Stimulated activated CD4-positive, alpha-beta T cell treated with anti-CD3 and anti-CD28 coated beads, Interleukin-2, amount 100 ng/mL, for 24 hours (primary cell): ENCODE measurements around the gene GPX4.

Experiments
- DNase-seq, 2 donors: peaks; one replicate each; pipeline ENCODE4 v3.0.0-alpha.2; 2020

GPX4 gene

DNA sequence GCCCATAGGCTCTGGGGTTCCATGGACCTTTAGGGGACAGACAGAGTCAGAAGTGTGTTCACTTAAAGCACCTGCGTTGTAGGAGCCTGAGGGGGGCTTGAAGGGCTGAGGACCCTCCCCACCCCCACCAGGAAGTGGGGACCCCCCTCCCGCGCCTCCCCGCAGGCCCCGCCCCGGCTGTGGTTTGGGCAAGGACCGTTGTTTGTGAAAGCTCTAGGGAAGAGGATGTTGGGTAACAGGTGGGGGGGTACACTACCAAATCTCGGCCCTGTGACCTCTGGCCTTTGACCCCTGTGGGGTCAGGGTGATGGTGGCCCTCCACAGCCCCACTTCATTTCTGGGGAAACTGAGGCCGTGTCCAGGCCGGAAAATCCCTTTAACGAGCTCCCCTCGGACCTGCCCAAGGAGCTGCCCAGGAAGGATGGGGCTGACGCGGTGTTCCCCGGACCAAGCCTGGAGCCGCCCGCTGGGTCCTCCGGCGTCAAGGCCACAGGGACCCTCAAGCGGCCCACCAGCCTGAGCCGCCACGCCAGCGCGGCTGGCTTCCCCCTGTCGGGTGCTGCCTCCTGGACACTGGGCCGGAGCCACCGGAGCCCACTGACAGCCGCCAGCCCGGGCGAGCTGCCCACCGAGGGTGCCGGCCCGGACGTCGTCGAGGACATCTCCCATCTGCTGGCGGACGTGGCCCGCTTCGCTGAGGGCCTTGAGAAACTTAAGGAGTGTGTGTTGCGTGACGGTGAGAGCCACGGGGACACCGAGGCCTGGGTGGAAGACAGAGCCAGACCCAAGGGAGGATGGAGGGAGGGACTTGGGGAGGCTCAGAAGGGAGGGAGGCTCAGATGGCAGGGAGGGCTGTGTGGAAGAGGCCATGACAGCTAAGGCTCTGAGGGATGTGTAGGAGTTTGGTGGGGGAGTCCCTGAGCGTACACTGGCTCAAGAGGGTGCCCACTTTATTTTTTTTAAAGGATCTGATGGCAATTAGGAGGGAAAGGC lies 35.5 kb upstream of the GPX4 start:
- DNase-seq: peak in 1 of 2 donors; percentile 66

DNA sequence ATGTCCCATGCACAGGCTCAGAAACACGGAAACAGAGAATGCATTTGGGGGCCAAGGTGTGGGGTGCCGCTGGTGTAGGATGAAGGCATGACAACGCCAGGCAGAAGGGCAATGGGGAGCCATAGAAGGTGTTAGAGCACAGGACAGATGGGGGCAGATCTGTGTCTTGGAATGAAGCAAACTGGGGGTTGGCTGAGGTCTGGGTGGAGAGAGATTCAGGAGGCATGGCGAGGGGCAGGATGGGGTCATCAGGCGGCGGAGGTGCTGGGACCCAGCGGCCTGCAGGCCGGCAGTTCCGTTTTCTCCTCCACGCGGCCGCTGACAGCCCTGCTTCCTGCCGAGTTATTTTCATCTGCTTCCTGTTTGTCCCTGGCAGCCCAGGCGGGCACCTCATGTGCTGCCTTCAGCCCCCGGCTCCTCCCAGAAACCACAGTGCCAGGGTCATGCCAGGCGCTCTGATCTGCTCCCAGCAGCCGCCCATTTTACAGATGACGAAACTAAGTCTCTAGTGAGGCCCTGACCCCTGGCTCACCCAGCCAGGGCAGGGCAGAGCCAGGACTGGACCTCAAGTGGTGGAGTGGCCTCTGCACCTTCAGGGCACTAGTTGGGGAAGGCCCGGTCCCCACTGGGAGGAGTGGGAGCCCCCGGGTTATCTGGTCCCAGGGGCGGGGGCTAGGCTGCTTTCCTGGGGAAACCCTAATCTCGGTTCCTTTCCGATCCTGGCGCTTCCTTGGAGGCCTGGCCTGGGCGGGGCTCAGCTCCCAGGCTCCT lies 34.6 kb upstream of the GPX4 start:
- DNase-seq: peak in 1 of 2 donors; percentile 66

DNA sequence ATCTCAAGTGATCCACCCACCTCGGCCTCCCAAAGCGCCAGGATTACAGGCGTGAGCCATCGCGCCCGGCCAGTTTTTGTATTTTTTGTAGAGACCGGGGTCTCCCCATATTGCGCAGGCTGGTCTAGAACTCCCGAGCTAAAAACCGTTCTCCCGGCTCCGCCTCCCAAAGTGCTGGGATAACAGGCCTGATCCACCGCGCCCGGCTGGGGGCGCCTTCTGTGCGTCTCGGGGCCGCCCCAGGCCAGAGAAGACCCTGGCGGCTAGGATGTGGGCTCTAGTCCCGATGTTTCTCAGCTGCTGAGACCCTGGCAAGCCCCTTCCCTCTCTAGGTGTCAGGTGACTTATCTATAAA lies 33.2 kb upstream of the GPX4 start:
- no peak for DNase-seq

DNA sequence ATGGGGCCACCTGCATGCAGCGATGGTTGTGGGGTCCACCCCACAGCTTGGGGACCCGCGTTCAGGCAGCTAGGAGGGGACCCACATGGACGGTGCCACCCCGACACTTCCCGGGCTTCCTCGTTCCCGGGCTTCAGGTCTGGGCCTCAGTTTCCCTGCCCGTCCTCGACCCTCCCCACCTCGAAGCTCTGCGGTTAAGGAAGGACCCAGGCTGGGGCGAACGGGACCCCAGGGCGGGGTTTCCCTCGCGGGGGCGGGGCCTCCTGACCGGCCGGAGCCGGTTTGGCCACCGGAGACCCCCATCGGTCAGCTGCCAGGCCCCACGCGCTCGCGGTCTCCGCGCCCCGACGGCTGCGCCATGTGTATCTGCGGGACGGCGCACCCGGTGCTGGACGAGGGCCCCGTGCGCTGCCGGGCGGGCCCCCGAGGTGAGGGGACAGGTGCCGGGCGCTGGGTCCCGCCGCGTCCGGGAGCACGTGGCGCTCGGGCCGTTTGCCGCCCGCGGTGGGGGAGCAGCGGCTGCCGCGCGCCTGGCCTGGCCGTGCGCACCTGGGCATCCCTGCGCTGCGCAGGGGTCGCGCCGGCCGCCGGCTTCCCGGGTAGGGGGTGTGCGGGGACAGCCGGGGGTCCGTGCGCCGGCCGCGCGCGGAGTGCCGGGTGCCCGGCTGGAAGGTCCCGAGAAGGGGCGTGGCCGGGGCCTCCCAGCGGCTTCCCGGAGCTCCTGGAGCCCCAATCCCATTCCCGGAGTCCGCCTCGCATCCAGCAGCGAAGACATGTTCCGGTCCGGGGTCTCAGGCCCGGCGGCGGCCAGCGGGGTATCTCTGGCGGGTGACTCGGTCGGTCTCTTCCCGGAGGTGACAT lies 32.6 kb upstream of the GPX4 start:
- DNase-seq: no peak

GRCh38 chr19:1072371-1073015 lies 31.3 kb upstream of the GPX4 start:
- DNase-seq: no peak

DNA sequence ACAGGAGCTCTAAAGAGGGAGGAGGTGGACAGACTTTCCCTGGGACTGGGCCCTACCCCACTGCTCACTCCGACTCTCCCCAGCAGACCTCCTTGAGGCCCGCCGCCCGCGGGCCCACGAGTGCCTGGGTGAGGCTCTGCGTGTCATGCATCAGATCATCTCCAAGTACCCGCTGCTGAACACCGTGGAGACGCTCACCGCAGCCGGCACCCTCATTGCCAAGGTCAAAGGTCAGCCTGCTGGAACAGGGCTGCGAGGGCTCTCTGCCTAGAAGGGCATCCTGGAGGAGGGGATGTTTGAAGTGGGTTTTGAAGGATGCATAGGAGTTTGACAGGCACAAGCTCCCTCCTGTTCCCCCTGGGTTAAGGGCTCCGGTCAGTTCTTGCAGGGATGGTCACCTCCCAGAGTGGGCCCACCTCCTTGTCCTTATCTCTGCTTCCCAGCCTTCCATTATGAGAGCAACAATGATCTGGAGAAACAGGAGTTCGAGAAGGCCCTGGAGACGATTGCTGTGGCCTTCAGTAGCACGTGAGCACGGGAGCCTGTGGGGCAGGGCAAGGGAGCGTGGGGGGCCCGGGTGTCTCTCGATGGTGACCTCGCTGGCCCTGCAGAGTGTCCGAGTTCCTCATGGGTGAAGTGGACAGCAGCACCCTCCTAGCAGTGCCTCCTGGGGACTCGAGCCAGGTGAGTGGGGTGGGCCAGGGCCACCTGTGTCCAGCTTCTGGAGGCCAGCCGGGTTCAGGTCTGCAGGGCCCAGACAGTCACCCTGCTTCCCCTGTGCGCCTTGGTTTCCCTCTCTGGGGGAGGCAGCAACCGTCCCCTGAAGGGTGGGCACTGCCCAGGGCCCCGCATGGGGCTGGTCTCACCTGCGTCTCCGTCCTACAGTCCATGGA lies 30.5 kb upstream of the GPX4 start:
- no peak for DNase-seq

DNA sequence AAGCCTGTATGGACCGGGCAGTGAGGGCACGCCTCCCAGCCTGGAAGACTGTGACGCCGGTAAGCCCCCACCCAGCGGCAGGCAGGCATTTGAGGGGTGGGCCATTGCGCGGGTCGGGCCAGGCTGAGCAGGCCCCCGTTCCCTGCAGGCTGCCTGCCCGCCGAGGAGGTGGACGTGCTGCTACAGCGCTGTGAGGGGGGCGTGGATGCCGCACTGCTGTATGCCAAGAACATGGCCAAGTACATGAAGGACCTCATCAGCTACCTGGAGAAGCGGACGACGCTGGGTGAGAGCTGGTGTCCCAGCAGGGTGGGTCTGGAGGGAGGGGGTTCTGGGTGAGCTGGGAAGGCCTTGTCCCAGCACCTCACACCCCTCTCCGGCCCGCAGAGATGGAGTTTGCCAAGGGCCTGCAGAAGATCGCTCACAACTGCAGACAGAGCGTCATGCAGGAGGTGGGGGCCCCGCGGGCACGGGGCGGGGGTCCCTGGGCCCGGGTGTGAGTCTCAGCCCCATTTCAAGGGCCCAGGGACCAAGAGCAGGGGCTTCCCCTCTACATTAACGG lies 29.8 kb upstream of the GPX4 start:
- no peak for DNase-seq

DNA sequence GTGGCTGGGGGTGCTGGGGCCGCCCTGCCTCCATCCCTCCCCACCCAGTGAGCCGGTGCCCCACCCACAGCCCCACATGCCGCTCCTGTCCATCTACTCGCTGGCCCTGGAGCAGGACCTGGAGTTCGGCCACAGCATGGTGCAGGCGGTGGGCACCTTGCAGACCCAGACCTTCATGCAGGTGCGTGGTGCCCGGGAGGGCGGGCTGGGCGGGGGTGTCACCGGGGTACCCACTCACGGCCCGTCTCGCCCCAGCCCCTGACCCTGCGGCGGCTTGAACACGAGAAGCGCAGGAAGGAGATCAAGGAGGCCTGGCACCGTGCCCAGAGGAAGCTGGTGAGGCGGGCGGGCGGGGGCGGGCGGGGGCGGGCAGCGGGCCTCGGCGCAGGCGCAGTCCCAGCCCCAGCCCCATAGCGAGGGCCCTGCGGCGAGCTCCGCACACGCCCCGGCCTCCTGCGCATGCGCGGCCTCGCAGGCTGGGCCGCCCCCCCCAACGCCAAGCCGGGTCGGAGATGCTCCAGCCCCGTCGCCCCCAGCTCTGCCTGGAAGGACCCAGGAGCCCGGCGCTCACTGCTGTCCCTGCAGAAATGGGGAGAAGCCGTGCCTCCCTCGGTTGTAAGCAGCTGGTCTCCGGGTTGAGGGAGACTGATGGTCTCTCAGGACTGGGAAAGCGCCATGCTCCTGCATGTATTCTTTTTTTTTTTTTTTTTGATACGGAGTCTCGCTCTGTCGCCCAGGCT lies 29.1 kb upstream of the GPX4 start:
- DNase-seq: peak; percentile 82 to 90

DNA sequence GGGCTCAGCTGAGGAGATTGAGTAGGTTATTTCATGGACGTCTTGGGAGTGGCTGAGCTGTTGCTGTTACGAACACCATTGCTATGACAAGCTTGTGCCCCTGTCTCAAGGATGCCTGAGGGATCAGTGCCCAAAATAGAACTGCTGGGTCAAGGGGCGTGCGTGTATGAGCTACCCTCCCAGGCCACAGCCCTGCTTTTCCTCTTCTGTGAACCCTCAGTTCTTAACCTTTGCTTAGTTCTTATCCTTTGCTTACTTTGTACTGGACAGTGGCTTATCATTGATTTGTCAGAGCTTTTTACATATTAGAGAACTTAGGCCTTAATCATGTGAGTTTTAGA lies 27.8 kb upstream of the GPX4 start:
- DNase-seq: no peak

DNA sequence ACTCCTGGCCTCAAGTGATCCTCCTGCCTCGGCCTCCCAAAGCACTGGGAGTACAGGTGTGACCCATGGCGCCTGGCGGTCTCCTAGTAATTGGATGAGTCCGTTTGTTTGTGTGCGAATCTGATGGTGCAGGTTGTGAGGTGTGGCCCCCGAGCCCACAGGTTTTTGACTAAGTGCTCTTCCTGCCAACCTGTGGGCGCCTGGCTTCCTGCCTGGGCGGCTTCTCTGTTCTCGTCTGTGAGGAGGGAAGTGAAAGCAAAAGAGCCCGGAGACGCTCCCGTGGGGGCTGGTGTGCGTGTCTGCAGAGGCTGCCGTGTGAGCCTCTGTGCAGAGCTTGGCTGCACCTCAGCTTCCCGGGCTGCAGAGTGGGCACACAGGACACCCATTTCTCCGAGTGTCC lies 26.8 kb upstream of the GPX4 start:
- DNase-seq: peak; percentile 89 to 91

GRCh38 chr19:1079566-1080111 lies 24.2 kb upstream of the GPX4 start:
- DNase-seq: peak; percentile 78 to 86

DNA sequence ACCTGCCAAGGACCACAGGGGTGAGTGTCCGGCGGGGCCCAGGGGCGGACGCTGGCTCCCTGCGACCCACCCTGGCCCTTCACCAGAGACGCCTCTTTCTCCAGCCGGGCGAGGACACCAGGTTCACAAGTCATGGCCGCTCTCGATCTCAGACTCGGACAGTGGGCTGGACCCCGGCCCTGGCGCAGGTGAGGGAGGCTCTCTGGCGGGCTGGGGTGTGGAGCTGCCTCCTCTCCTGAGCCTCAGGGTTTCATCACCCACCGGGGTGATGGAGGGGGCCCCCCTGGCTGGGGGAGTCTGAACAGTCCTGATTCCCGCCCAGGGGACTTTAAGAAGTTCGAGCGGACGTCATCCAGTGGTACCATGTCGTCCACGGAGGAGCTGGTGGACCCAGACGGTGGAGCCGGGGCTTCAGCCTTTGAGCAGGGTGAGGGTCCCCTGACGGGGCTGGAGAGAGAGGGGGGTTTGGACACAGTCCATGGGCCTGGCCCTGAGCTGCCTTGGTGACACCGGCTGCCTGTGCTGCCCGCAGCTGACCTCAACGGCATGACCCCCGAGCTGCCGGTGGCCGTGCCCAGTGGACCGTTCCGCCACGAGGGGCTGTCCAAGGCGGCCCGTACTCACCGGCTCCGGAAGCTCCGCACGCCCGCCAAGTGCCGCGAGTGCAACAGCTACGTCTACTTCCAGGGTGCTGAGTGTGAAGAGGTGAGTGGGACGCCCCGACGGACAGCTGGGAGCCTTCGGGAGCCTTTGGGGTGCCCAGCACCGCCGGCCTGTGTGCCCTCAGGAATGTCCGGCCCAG lies 23.2 kb upstream of the GPX4 start:
- DNase-seq: no peak

DNA sequence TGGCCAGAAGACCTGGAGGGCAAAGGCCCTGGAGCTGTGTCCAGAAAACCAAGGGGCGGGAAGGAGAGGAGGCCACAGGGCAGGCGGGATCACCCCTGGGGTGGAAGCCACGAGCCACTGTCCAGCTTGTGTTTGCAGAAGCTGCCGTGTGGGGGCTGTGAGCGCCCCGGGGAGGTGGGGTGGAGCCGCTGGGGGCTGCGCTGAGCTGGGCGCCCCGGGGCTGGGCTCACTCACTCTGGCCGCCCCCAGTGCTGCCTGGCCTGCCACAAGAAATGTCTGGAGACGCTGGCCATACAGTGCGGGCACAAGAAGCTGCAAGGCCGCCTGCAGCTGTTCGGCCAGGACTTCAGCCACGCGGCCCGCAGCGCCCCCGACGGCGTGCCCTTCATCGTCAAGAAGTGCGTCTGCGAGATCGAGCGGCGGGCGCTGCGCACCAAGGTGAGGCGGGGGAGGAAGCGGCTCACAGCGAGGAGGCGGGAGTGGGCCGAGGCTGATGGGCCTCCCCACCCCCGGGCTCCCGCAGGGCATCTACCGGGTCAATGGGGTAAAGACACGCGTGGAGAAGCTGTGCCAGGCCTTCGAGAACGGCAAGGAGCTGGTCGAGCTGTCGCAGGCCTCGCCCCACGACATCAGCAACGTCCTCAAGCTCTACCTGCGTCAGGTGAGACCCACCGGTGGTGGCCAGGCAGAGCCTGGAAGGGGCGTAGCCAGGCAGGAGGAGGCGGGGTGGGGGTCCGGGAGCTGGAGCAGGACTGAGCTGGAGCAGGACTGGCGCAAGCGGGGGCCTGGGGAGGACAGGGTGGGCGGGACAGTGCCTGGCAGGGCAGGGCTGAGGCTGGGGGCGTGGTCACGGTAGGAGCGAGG lies 22.3 kb upstream of the GPX4 start:
- DNase-seq: no peak

- DNase-seq: peak; percentile 75 to 85
Measured at GRCh38 chr19:1082165-1082927, 21.4 kb upstream of the GPX4 start.

DNA sequence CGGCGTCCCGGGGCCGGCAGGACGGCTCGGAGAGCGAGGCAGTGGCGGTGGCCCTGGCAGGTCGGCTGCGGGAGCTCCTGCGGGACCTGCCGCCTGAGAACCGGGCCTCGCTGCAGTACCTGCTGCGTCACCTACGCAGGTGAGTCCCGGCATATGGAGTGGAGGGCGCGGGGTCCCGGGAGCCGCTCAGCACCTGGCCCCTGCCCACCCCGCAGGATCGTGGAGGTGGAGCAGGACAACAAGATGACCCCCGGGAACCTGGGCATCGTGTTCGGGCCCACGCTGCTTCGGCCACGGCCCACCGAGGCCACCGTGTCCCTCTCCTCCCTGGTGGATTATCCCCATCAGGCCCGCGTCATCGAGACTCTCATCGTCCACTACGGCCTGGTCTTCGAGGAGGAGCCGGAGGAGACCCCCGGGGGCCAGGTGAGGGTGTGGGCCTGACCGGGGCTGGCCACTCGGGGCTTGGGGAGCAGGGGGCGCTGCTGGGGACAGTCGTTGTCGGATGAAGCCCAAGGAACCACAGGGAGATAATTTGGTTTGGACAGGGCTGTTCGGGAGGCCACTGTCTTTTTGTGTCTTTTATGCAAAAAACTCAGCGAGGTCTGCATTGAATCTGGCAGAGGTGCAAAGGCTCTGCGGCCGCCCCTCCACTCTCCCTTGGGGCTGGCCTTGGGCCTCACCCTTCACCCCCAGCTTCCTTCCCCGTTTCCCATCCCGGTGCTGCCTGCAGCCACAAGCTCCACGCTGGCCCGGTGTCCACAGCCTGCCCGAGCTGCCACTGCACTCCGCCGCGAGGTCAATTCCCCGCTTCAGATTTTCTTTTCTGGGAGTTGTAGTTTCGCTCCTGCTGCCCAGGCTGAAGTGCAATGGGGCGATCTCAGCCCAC lies 20.6 kb upstream of the GPX4 start:
- DNase-seq: no peak
